Osteoblast (primary cell): Measurements from ENCODE around the gene GRM8. TPM values are rescaled to one million over a fixed set of nuclear protein-coding genes. Genes with fewer than 3 reads are reported as not detected.

Experiments used
- DNase-seq: peaks from one replicate; pipeline ENCODE4 v3.0.0; 2011; ENCODE audit warnings: low spot score, mixed read lengths; ENCODE audit not compliant: insufficient read length; ENCODE audit errors: missing footprints
- H2AFZ ChIP-seq: 2 replicates; pipeline ENCODE4 v1.6.0; 2011; ENCODE audit warnings: mild to moderate bottlenecking, low read length
- H3K27ac ChIP-seq: 2 replicates; pipeline ENCODE4 v1.5.1; 2011; ENCODE audit warnings: mild to moderate bottlenecking, low read depth, low read length, moderate library complexity
- H3K27me3 ChIP-seq: 2 replicates; pipeline ENCODE4 v1.6.0; 2012; ENCODE audit warnings: mild to moderate bottlenecking, control low read depth, inconsistent platforms, low read length, moderate library complexity; ENCODE audit not compliant: insufficient read depth
- H3K36me3 ChIP-seq: 2 replicates; pipeline ENCODE4 v1.5.1; 2011; ENCODE audit warnings: mild to moderate bottlenecking, low read length, control low read depth, moderate library complexity; ENCODE audit not compliant: insufficient read depth
- H3K4me1 ChIP-seq: 2 replicates; pipeline ENCODE4 v1.5.1; 2011; ENCODE audit warnings: mild to moderate bottlenecking, low read length, control low read depth, moderate library complexity; ENCODE audit not compliant: insufficient read depth
- H3K4me2 ChIP-seq: 2 replicates; pipeline ENCODE4 v1.6.0; 2011; ENCODE audit warnings: mild to moderate bottlenecking, low read length; ENCODE audit not compliant: insufficient read depth
- H3K4me3 ChIP-seq: fragments of 200-600 bp; sonication (generic); 3 replicates; pipeline ENCODE4 v1.5.1; 2012; ENCODE audit warnings: mild to moderate bottlenecking, low read length, inconsistent platforms; ENCODE audit not compliant: insufficient read depth
- H3K79me2 ChIP-seq: 2 replicates; pipeline ENCODE4 v1.6.0; 2012; ENCODE audit warnings: mild to moderate bottlenecking, low read length, control low read depth, inconsistent platforms; ENCODE audit not compliant: insufficient read depth
- H3K9me3 ChIP-seq: 2 replicates; pipeline ENCODE4 v1.5.1; 2011; ENCODE audit warnings: low read depth, low read length, control low read depth
- H4K20me1 ChIP-seq: 2 replicates; pipeline ENCODE4 v1.6.0; 2012; ENCODE audit warnings: mild to moderate bottlenecking, low read length, control low read depth; ENCODE audit not compliant: insufficient read depth
- total RNA-seq: library from RNA; depleted of rRNA; stranded (reverse); fragments of >200 nt; gene quantifications from 2 replicates; pipeline ENCODE4 v1.2.3, GENCODE V29; 2012
- TF ChIP-seq, protein P1 (sequence below): IDR thresholded peaks from 2 replicates; pipeline ENCODE4 v1.5.1; 2011; ENCODE audit warnings: mild to moderate bottlenecking, low read depth, low read length, moderate library complexity; ENCODE audit errors: extremely low read depth

The GRM8 gene
- total RNA-seq, 1 donor = not detected

DNA sequence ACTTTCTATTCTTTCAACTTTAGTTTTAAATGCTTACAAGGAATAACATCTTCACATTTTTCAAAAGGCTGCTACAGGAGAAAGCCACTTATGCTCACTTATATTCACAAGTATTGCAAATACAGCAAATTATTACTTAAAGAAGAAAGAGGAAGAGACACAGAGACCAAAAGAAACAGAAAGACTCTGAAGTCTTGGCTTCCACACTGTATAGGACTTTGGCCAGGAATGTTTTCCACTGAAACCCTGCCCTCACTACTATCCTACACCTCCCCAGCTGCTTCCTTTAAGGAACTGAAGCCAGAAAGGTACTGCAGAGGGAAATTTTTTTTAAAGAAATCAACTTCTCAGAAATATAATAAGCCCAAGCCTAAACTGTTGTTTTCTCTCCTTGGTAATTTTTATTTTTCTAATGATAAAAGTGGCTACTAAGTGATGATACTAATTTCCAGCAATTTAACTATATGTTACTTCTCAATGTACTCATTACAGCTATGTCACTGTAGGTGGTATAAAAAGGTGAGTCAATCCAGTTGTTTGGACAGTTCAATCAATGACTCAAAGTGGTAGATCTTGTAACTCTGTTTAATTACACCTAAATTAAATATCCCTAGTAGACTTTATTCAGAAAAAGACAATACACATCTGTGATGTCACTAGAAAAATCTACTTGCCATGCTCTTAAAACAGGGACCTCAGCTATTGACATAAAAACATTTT lies 231.6 kb downstream of the GRM8 start:
- Histone ChIP-seq H3K79me2 (no peaks in the 10 kb centered on the region), H3K27ac (no peak overlapping the region), H3K4me3 (no peak overlapping the region), H2AFZ (no peak overlapping the region), H3K4me2 (no peak overlapping the region), H3K4me1 (no peaks in the 10 kb centered on the region), H4K20me1 (no peaks in the 10 kb centered on the region), H3K27me3 (no peaks in the 10 kb centered on the region), H3K9me3 (peaks cover 6% of the 10 kb centered on the region), H3K36me3 (no peaks in the 10 kb centered on the region)
- TF ChIP-seq, protein P1, sequence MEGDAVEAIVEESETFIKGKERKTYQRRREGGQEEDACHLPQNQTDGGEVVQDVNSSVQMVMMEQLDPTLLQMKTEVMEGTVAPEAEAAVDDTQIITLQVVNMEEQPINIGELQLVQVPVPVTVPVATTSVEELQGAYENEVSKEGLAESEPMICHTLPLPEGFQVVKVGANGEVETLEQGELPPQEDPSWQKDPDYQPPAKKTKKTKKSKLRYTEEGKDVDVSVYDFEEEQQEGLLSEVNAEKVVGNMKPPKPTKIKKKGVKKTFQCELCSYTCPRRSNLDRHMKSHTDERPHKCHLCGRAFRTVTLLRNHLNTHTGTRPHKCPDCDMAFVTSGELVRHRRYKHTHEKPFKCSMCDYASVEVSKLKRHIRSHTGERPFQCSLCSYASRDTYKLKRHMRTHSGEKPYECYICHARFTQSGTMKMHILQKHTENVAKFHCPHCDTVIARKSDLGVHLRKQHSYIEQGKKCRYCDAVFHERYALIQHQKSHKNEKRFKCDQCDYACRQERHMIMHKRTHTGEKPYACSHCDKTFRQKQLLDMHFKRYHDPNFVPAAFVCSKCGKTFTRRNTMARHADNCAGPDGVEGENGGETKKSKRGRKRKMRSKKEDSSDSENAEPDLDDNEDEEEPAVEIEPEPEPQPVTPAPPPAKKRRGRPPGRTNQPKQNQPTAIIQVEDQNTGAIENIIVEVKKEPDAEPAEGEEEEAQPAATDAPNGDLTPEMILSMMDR = no peak
- no peak for DNase-seq

DNA sequence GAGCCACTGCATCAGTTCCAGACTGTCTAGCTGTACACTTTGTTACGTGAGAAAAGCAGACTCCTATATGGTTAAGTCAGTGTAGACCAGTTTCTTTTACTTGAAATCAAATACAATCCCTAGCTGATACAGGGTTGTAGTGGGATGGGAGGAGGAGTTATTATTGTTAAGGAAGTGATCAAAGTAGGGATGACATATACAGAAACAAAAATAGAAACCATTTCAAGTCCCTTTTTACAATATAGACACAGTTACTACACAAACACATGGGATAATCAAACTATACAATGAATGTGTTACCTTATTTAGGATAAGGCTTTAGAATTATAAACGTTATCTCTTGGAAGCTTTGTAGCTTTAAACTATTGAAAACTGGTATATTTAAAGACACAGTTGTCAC lies 233.9 kb downstream of the GRM8 start:
- Histone ChIP-seq H3K36me3 (no peaks in the 10 kb centered on the region), H3K27ac (no peak overlapping the region), H3K9me3 (peaks cover 2% of the 10 kb centered on the region), H3K4me1 (no peaks in the 10 kb centered on the region), H3K4me2 (no peak overlapping the region), H3K4me3 (no peak overlapping the region), H3K27me3 (no peaks in the 10 kb centered on the region), H3K79me2 (no peaks in the 10 kb centered on the region), H2AFZ (no peak overlapping the region), H4K20me1 (no peaks in the 10 kb centered on the region)
- no peak for DNase-seq
- TF ChIP-seq, protein P1 = no peak

DNA sequence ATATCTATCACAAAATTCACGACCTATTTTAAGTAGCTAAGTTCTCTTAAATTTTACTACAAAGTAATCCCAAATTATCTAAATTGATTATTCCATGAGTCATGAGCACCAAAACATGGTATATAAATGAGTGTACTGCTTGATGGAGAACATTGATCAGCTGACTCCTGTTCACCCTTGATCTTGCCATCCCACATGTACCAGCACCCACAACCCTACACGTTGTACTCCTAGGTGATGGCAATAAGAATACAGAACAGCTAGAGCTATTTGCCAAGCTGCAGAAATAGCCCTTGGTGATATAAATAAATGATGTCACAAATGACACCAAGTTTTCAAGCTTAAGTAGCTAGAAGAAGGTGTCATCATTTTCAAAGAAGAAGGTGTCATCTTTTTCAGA lies 235.5 kb downstream of the GRM8 start:
- TF ChIP-seq, protein P1 = no peak
- no peaks in the 10 kb centered on the region for H3K4me1 ChIP-seq
- no peak for DNase-seq
- no peak overlapping the region for H2AFZ ChIP-seq
- H3K27me3 ChIP-seq = no peaks in the 10 kb centered on the region
- H3K36me3 ChIP-seq = no peaks in the 10 kb centered on the region
- H3K4me2 ChIP-seq = no peak overlapping the region
- H3K27ac ChIP-seq = no peak overlapping the region
- peaks cover 2% of the 10 kb centered on the region for H3K9me3 ChIP-seq
- H3K4me3 ChIP-seq = no peak overlapping the region
- H3K79me2 ChIP-seq = no peaks in the 10 kb centered on the region
- no peaks in the 10 kb centered on the region for H4K20me1 ChIP-seq

DNA sequence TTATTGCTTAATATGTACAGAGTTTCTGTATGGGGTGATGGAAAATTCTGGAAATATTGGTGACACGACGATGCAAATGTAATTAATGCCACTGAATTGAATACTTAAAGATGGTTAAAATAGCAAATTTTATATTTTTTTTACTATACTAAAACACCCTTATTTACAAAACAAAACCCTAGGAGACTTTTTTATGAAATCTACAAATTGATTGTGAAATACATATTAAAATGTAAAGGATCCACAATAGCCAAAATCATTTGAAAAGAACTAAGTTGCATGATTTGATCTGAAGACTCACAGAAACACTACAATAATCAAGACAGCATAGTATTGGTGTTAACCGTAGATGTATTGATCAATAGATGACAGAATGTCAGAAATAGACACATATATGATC lies 252.0 kb downstream of the GRM8 start:
- TF ChIP-seq, protein P1 = no peak
- H3K79me2 ChIP-seq = no peaks in the 10 kb centered on the region
- H3K4me2 ChIP-seq = no peak overlapping the region
- no peak for DNase-seq
- no peaks in the 10 kb centered on the region for H4K20me1 ChIP-seq
- H3K27me3 ChIP-seq = no peaks in the 10 kb centered on the region
- H3K9me3 ChIP-seq = no peaks in the 10 kb centered on the region
- no peaks in the 10 kb centered on the region for H3K4me1 ChIP-seq
- no peaks in the 10 kb centered on the region for H3K36me3 ChIP-seq
- no peak overlapping the region for H2AFZ ChIP-seq
- H3K27ac ChIP-seq = no peak overlapping the region
- H3K4me3 ChIP-seq = no peak overlapping the region
